A549 (cell line): Measurements from ENCODE around the gene RAE1.

Source experiments
- ESRRA ChIP-seq: fragments of 150-350 bp; IDR thresholded peaks from 2 replicates; pipeline ENCODE4 v1.6.1; 2014; ENCODE audit warnings: mild to moderate bottlenecking, low read length, borderline replicate concordance
- NPAS2 ChIP-seq: fragments of 250-450 bp; sonication (Bioruptor Pico); IDR thresholded peaks from 2 replicates; pipeline ENCODE4 v1.8.0; 2022; ENCODE audit warnings: mild to moderate bottlenecking, moderate library complexity, borderline replicate concordance
- NR3C1 ChIP-seq: fragments of >200 bp; sonication (Bioruptor Twin); formaldehyde crosslinking; IDR thresholded peaks from 3 replicates; pipeline ENCODE4 v1.6.1; 2017
- RFX5 ChIP-seq: fragments of 450-650 bp; IDR thresholded peaks from 2 replicates; pipeline ENCODE4 v1.7.1; 2014; ENCODE audit warnings: antibody characterized with exemption, mild to moderate bottlenecking, moderate library complexity
- TF ChIP-seq, protein P1 (sequence below): fragments of >200 bp; sonication (Bioruptor Twin); formaldehyde crosslinking; IDR thresholded peaks from 3 replicates; pipeline ENCODE4 v1.5.1; 2016

DNA sequence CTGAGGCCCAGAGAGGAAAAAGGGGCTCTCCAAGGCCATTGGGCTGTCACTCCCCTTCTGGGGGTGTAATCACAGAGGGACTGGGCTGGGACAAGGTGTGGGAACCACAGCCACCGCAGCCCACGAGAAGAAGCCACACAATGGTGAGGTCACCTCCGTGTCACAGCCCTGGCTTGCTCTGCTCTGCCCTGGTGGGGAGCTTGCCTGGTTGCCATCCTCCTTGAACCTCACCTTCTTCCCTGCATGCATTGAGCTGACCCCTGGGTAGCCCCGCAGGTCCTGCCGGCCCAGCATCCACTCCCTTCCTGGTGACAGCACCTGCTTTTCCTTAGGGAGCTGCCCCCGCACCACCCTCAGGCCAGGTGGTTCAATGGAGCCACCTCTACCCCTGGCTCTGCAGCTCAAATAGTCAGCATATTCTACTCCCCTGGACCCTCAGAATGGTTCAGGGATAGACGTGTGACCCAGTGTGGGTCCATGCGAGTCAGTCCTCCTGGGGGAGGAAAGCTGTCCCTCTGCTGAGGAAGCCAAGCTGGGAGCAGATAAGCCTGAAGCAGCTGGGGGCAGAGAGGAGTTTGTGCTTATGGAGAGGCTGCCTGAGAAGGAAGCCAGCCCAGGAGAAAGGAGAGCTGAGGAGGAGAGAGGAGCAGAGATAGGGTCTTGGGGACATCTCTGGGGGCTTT, 61.4 kb downstream of the RAE1 start:
- TF ChIP-seq, protein P1, sequence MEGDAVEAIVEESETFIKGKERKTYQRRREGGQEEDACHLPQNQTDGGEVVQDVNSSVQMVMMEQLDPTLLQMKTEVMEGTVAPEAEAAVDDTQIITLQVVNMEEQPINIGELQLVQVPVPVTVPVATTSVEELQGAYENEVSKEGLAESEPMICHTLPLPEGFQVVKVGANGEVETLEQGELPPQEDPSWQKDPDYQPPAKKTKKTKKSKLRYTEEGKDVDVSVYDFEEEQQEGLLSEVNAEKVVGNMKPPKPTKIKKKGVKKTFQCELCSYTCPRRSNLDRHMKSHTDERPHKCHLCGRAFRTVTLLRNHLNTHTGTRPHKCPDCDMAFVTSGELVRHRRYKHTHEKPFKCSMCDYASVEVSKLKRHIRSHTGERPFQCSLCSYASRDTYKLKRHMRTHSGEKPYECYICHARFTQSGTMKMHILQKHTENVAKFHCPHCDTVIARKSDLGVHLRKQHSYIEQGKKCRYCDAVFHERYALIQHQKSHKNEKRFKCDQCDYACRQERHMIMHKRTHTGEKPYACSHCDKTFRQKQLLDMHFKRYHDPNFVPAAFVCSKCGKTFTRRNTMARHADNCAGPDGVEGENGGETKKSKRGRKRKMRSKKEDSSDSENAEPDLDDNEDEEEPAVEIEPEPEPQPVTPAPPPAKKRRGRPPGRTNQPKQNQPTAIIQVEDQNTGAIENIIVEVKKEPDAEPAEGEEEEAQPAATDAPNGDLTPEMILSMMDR: no peak
- TF ChIP-seq NR3C1: no peak
- TF ChIP-seq RFX5: no peak
- no peak for TF ChIP-seq NPAS2 (CRISPR knock-in tag)
- TF ChIP-seq ESRRA: no peak
